ENCODE results near the gene XPNPEP2.

DNA sequence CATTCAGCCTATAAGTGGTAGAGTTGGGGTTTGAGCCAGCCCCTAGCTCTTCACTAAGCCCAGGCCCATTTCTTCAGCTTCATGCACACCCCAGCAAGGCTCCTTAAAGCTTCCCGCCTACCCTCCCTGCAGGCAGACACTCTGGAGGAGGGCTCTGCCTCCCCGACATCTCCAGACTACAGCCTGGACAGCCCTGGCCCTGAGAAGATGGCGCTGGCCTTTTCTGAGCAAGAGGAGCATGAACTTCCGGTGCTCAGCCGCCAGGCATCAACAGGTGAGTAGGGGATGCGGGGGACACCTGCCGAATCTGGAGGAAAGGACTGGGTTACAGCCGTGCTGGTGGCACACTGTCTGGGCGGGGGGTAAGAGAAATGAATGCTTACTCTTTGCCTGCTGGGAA, 52.0 kb downstream of the XPNPEP2 start:
- TF ChIP-seq, protein P1, sequence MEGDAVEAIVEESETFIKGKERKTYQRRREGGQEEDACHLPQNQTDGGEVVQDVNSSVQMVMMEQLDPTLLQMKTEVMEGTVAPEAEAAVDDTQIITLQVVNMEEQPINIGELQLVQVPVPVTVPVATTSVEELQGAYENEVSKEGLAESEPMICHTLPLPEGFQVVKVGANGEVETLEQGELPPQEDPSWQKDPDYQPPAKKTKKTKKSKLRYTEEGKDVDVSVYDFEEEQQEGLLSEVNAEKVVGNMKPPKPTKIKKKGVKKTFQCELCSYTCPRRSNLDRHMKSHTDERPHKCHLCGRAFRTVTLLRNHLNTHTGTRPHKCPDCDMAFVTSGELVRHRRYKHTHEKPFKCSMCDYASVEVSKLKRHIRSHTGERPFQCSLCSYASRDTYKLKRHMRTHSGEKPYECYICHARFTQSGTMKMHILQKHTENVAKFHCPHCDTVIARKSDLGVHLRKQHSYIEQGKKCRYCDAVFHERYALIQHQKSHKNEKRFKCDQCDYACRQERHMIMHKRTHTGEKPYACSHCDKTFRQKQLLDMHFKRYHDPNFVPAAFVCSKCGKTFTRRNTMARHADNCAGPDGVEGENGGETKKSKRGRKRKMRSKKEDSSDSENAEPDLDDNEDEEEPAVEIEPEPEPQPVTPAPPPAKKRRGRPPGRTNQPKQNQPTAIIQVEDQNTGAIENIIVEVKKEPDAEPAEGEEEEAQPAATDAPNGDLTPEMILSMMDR (conservative IDR thresholded peaks at IDR 0.05; ENCODE audit: low read depth, low read length): no peak
- TF ChIP-seq EZH2 (IDR thresholded peaks at IDR 0.05; ENCODE audit: low read length, unreplicated experiment): no peak
